Stimulated activated CD4-positive, alpha-beta T cell treated with anti-CD3 and anti-CD28 coated beads, Interleukin-4, amount 100 ng/mL, for 24 hours (primary cell): ENCODE data around the gene NKIRAS2.

ENCODE experiments used
- DNase-seq: peaks from one replicate; pipeline ENCODE4 v3.0.0-alpha.2; 2020

The NKIRAS2 gene

GRCh38 chr17:42027961-42028790 lies 8.3 kb downstream of the NKIRAS2 start:
- DNase-seq: no peak

DNA sequence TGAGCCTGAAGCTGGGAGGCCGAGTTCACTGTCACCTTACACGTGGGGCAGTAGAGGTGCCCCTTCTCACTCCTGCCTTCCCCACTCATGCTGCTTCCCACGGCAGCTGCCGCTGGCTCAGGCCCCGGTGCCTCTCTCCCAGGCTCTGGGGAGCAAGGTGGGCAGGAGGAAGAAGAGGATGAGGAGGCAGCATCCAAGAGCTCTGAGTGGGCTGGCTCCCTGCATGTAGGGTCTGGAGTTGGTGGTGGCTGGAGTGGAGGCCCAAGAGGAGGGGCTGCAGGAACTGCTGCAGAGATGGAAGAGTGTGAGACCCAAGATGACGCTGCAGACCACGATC lies 8.9 kb downstream of the NKIRAS2 start:
- no peak for DNase-seq

- no peak for DNase-seq
Measured at GRCh38 chr17:42031584-42031983, 11.7 kb downstream of the NKIRAS2 start.

- DNase-seq: no peak
Measured at GRCh38 chr17:42034059-42034458, 14.2 kb downstream of the NKIRAS2 start.

DNA sequence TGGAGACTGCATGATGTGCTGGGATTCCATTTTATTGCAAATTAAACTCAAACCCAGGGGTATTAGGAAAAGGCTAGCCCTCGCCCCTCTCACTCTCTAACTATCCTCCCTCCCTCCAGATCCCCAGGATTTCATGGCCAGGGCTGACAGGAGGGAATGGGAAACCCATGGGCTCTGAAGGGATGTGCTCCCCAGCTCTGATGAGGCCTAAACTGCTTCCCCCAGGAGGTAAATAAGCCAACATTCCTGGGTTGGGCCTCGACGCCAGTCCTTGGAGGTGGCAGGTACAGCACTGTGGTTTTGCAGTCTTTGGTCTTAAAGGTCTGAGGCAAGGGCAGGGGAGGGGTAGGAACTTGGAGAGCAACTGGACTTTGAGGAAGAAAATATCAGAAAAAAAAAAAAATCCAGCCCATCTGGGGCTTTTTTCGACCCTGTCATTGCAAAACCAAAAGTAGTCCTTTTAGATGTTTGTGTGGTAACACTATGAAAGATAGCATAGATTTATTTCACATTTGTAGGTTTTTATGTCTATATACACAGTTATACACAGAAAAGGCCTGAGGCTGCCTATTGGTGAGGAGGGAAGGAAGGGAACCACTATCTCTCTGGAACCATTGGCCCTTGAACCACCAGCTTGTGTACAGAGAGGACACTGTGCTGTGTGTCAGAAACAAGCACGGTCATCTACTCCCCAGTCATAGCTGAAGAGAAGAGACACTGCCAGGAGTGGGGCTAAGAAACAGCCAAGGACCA lies 18.5 kb downstream of the NKIRAS2 start:
- DNase-seq: no peak

GRCh38 chr17:42039794-42040763 lies 20.2 kb downstream of the NKIRAS2 start:
- DNase-seq: no peak

GRCh38 chr17:42040818-42041217 lies 20.9 kb downstream of the NKIRAS2 start:
- DNase-seq: no peak

DNA sequence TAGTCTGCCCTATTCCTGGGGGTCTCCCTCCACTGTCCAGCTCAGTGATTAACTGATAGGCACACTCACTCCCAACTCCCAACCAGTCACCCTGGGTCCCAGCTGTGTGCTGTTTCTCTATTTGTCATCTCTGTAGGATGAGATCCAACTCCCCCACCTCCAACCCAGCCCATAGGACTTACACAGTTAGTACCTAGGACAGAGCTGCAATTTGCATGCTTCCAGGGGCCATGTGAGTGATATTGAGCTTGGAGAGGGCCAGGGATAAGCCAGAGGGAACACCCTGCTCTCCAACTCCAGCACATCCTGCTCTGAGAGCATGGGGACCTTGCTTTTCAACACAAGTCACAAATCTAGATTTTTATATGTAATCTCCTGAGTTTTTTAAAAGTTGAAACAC lies 21.7 kb downstream of the NKIRAS2 start:
- no peak for DNase-seq

DNA sequence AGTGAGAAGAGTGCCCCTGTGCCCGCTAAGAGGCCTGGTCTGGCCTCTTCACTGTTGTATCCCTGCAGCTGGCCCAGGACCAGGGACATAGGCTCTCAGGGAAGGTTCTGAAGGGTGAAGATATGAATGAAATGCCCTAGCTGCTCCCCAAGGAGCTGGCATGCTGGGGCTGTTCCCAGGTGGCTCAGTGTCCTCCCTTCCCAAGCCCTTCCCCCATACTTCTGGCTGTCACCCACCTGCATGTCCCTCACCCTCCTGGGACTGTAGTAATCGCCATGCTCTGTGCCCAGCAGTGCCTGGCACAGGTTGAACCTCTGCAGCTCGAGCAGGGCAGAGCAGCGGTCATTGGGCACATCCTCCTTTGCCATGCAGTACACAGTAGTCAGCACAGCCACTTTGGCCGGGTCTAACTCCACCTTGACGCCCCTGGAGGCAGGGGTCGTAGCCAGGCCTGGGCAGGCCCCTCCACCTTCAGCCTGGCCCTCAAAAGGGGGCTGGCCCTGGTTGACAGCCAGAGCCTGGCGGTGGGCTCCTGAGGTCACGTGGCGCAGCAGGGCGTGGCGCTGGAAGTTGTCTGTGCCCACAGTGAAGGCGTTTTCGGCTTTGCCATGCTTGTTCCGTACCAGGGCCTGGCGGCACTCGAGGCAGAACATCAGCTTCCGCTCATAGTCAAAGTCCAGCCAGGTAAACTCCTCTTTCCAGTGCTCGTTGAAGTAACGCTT lies 22.9 kb downstream of the NKIRAS2 start:
- no peak for DNase-seq

GRCh38 chr17:42045719-42046118 lies 25.8 kb downstream of the NKIRAS2 start:
- DNase-seq: no peak

DNA sequence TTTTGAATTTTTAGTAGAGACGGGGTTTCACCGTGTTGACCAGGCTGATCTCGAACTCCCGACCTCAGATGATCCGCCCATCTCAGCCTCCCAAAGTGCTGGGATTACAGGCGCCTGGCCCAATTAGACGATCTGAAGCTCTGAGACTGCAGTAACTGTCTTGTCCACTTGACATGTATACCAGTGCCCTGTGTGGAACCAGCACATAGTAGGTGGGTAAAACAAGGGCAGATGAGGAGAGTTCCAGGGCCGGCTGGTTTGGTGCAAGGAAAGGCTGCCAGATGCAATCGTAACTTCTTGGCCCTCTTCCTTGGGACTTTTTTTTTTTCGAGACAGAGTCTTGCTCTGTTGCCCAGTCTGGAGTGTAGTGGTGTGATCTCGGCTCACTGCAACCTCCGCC lies 27.5 kb downstream of the NKIRAS2 start:
- no peak for DNase-seq

DNA sequence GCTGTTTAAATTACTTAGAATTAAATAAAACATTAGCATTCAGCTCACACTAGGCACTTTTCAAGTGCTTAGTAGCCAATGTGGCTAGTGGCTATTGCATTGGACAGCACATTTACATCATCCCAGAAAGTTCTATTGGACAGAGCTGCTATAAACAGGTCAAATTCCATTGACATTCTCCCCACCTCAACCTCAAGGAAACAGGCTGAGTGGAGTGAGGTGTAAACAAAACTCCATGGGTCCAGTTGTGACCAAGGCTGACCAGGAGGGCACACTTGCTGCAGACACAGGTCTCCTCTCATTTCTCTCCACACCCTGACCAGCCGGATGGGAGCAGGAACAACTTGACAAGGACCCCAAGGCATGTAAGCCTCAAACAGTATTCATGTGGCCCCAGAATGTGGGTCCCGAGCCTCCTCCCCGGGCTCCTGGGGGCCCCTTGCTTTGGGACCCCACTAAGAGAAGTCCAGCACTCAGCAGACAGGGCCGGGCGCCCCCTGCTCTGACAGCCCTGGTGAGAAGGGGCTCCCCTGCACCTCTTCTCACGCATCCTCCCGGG lies 30.0 kb downstream of the NKIRAS2 start:
- no peak for DNase-seq

- DNase-seq: peak; percentile 23
Measured at GRCh38 chr17:42050393-42051012, 30.6 kb downstream of the NKIRAS2 start, which contains the start of gene C17orf113. C17orf113 (minus strand) TSS chr17:42050601; CDS start chr17:42043376, 7,225 bp downstream.

DNA sequence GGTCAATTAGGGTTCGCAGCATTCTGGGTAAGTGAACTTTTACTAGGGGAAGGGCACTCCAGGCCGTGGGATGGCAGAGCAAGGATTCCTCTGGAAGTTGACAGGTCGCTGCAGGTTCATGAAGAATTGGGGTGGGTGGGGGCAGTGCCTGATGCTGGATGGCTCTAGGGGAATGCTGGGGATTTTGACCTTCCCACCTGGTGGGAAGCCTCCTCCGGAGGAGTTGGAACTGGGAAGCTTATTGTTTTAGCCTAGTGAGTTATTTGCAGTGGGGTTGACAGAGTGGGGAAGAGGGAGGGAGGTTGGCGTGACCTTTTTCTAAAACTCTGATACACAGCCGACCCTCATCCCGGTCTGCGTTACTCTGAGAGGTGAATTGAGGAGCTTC lies 31.1 kb downstream of the NKIRAS2 start:
- DNase-seq: no peak

- DNase-seq: no peak
Measured at GRCh38 chr17:42051645-42052044, 31.8 kb downstream of the NKIRAS2 start.

GRCh38 chr17:42052346-42052877 lies 32.5 kb downstream of the NKIRAS2 start:
- no peak for DNase-seq

- no peak for DNase-seq
Measured at GRCh38 chr17:42053731-42054500, 34.0 kb downstream of the NKIRAS2 start.

DNA sequence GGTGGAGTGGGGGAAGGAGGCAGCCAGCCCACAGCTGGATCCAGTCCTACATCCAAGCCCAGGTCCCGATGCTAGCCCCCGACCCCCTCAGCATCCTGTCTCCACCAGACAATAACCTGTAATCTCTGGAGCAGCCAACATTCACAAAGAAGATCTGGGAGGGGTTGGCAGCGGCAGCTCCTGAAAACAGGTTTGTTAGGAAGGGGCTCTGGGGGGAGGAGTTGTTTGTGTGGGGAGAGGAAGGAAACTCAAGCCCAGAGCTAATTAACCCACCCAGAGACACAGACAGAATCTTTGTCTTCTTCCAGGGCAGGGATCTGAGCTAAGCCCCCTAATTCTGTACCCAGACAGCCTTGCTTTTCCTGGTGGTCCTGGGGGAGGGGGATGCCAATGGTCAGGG lies 35.1 kb downstream of the NKIRAS2 start:
- DNase-seq: no peak

DNA sequence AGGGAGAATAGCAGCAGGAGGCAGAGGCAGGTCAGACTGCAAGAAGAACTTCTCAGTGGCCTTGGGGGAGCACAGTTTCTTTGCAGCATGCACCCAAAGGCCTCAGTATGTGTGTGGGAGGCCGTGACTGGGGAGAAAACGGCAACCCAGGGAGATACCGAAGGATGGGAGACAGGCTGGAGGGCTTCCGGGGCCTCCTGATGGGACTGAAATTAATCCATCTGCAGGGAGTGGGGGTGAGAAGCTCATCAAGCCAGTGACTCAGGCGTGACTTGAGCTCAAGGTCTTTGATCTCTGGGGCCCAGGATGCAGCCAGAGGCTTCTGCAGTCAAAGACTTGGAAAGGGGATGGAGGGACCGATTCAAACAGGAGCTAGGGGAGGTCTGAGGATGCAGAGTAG lies 35.6 kb downstream of the NKIRAS2 start:
- no peak for DNase-seq

DNA sequence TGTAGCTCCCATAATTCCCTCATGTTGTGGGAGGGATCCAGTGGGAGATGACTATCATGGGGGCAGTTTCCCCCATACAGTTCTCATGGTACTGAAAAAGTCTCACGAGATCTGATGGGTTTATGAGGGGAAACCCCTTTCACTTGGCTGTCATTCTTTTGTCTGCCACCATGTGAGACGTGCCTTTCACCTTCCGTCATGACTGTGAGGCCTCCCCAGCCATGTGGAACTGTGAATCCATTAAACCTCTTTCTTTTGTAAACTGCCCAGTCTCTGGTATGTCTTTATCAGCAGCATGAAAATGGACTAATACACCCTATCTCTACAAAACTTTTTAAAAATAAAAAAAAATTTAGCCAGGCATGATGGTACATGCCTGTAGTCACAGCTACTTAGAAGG lies 36.7 kb downstream of the NKIRAS2 start:
- DNase-seq: no peak

- no peak for DNase-seq
Measured at GRCh38 chr17:42058063-42058462, 38.2 kb downstream of the NKIRAS2 start.
